Measurements from ENCODE around the gene OR2D2.

The OR2D2 gene

GRCh38 chr11:6845383-6845782, 46.9 kb downstream of the OR2D2 start, which contains the start of gene OR10A5:
OR10A5 (plus strand) TSS chr11:6845683; CDS start chr11:6845683, 0 bp downstream.
- Histone ChIP-seq H3K36me3 (ENCODE audit: control insufficient read depth, insufficient read depth, low read length) (no peaks in the 10 kb centered on the region), H3K9ac (ENCODE audit: low read depth, low read length) (no peak within 1 kb of the TSS), H3K4me1 (ENCODE audit: control insufficient read depth, insufficient read depth, low read length) (peaks cover 19% of the 10 kb centered on the region), H3K27ac (ENCODE audit: low read depth, low read length) (no peak within 1 kb of the TSS), H3K27me3 (ENCODE audit: control insufficient read depth, insufficient read depth, low read length) (no peaks in the 10 kb centered on the region), H3K9me3 (ENCODE audit: control insufficient read depth, insufficient read depth, low read length) (peaks cover 4% of the 10 kb centered on the region; the same call in 1 of the 2 replicates), H3K4me3 (ENCODE audit: low read depth, low read length) (no peak within 1 kb of the TSS)

DNA sequence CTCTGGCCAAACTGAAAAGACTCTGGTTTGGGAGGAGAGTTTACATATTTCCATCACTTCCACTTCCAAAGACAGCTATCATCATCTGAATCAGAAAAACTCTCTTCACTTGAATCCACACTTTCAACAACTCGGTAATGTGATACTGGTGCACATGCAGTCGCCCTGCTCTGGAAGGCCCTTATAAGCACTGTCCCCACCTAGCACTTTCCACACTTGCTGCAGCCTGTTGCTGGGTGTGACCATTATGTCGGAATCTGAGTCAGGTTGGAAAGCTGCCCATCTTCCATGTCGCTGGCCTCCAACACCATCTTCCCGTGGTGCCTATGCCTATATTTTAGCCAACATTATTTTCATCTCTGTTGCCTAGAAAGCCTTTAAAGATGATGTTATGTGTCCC, 47.9 kb downstream of the OR2D2 start:
- H3K9me3 ChIP-seq (ENCODE audit: control insufficient read depth, insufficient read depth, low read length) = peaks cover 1% of the 10 kb centered on the region; the same call in 1 of the 2 replicates
- no peaks in the 10 kb centered on the region for H3K27me3 ChIP-seq (ENCODE audit: control insufficient read depth, insufficient read depth, low read length)
- H3K36me3 ChIP-seq (ENCODE audit: control insufficient read depth, insufficient read depth, low read length) = no peaks in the 10 kb centered on the region
- H3K9ac ChIP-seq (ENCODE audit: low read depth, low read length) = 0 out of 2 replicates have a peak overlapping the region, but pooled peaks have one; percentile 0
- H3K27ac ChIP-seq (ENCODE audit: low read depth, low read length) = peak overlapping the region; percentile 59
- H3K4me3 ChIP-seq (ENCODE audit: low read depth, low read length) = no peak overlapping the region
- peaks cover 19% of the 10 kb centered on the region for H3K4me1 ChIP-seq (ENCODE audit: control insufficient read depth, insufficient read depth, low read length)

DNA sequence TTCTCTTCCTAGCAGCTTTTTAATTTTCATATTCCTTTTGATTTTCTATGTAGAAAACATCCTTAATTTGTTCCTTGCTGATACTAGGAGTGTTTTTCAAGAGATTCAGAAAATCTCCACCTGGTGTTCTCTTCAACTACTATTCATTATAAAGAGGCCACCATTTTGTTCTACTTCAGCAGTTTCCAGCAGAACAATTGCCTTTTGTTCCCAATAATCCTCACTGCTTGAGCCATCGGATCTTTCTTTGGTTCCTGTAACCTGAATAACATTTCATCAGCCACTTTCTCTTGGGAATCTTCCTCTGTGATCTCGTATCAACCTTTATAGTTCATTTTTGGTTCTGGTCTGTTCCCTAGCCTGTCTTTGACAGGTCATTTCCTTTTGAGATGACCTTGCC, 48.6 kb downstream of the OR2D2 start:
- Histone ChIP-seq H3K9me3 (ENCODE audit: control insufficient read depth, insufficient read depth, low read length) (no peaks in the 10 kb centered on the region; the same call in 1 of the 2 replicates), H3K9ac (ENCODE audit: low read depth, low read length) (0 out of 2 replicates have a peak overlapping the region, but pooled peaks have one; percentile 0), H3K4me3 (ENCODE audit: low read depth, low read length) (no peak overlapping the region; the same call in 1 of the 2 replicates), H3K36me3 (ENCODE audit: control insufficient read depth, insufficient read depth, low read length) (no peaks in the 10 kb centered on the region), H3K27me3 (ENCODE audit: control insufficient read depth, insufficient read depth, low read length) (no peaks in the 10 kb centered on the region), H3K27ac (ENCODE audit: low read depth, low read length) (peak overlapping the region; percentile 59), H3K4me1 (ENCODE audit: control insufficient read depth, insufficient read depth, low read length) (peaks cover 19% of the 10 kb centered on the region)

- Histone ChIP-seq H3K36me3 (ENCODE audit: control insufficient read depth, insufficient read depth, low read length) (no peaks in the 10 kb centered on the region), H3K27me3 (ENCODE audit: control insufficient read depth, insufficient read depth, low read length) (no peaks in the 10 kb centered on the region), H3K27ac (ENCODE audit: low read depth, low read length) (no peak overlapping the region), H3K4me1 (ENCODE audit: control insufficient read depth, insufficient read depth, low read length) (peaks cover 11% of the 10 kb centered on the region), H3K4me3 (ENCODE audit: low read depth, low read length) (no peak overlapping the region), H3K9me3 (ENCODE audit: control insufficient read depth, insufficient read depth, low read length) (no peaks in the 10 kb centered on the region; the same call in 1 of the 2 replicates), H3K9ac (ENCODE audit: low read depth, low read length) (no peak overlapping the region)
Observed at GRCh38 chr11:6841694-6842093, 50.6 kb downstream of the OR2D2 start.

Measured in HUES48 (cell line).